GM12865 (cell line): ENCODE measurements around the gene PLA2G2C.
"Not testable (repeated sequence)": the region's sequence is repeated elsewhere in the genome, so short reads cannot be mapped to it uniquely, and the experiment has no call there.

Experiments
- DNase-seq: peaks from one replicate; pipeline ENCODE4 v3.0.0; 2010; ENCODE audit warnings: low read depth
- H3K4me3 ChIP-seq: 2 replicates; pipeline ENCODE4 v1.5.1; 2011; ENCODE audit warnings: mild to moderate bottlenecking, low read depth, low read length, control low read depth
- TF ChIP-seq, protein P1 (sequence below): IDR thresholded peaks from 2 replicates; pipeline ENCODE4 v1.5.1; 2011; ENCODE audit warnings: low read length, control low read depth, low read depth, inconsistent platforms; ENCODE audit not compliant: insufficient read depth; ENCODE audit errors: missing control alignments

PLA2G2C gene

GRCh38 chr1:20137604-20138003 is 48.7 kb downstream of the PLA2G2C start:
- TF ChIP-seq, protein P1, sequence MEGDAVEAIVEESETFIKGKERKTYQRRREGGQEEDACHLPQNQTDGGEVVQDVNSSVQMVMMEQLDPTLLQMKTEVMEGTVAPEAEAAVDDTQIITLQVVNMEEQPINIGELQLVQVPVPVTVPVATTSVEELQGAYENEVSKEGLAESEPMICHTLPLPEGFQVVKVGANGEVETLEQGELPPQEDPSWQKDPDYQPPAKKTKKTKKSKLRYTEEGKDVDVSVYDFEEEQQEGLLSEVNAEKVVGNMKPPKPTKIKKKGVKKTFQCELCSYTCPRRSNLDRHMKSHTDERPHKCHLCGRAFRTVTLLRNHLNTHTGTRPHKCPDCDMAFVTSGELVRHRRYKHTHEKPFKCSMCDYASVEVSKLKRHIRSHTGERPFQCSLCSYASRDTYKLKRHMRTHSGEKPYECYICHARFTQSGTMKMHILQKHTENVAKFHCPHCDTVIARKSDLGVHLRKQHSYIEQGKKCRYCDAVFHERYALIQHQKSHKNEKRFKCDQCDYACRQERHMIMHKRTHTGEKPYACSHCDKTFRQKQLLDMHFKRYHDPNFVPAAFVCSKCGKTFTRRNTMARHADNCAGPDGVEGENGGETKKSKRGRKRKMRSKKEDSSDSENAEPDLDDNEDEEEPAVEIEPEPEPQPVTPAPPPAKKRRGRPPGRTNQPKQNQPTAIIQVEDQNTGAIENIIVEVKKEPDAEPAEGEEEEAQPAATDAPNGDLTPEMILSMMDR = no peak

GRCh38 chr1:20137055-20137454 is 49.3 kb downstream of the PLA2G2C start:
- TF ChIP-seq, protein P1 = no peak
- H3K4me3 ChIP-seq = no peak overlapping the region
- DNase-seq = no peak

More at GRCh38 chr1:20137604-20138003, 48.7 kb downstream of the PLA2G2C start:
- no peak overlapping the region for H3K4me3 ChIP-seq
- DNase-seq = no peak

GRCh38 chr1:20136249-20136648 is 50.1 kb downstream of the PLA2G2C start:
- TF ChIP-seq, protein P1 = no peak
- DNase-seq = no peak
- no peak overlapping the region for H3K4me3 ChIP-seq

DNA sequence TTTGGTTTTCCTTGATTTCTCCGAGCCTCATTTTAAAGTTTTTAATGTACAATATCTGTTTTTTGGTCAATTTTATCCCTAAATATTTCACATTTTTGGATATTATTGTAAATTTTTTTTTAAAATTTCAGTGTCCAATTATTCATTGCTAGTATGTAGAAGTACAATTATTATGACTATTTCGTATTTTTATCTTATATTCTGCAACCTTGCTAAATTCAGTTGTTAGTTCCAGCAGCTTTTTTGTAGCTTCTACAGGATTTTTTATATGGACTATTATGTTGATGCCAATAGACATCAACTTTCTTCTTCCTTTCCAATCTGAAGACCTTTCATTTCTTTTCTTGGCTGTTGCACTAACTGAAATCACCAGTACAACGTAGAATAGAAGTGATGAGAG is 51.3 kb downstream of the PLA2G2C start:
- TF ChIP-seq, protein P1 = no peak
- DNase-seq = no peak
- no peak overlapping the region for H3K4me3 ChIP-seq

DNA sequence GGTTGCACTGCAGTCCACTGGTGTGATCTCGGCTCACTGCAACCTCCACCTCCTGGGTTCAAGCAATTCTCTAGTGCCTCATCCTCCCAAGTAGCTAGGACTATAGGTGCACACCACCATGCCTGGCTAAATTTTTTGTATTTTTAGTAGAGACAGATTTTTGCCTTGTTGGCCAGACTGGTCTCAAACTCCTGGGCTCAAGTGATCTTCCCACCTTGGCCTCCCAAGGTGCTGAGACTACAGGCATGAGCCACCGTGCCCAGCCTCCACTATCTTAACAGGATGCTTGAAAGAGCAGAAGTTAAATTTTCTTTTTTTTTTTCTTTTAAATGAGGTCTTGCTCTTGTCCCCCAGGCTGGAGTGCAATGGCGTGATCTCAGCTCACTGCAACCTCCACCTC is 55.8 kb downstream of the PLA2G2C start:
- H3K4me3 ChIP-seq, DNase-seq: not testable (repeated sequence)

GRCh38 chr1:20126806-20127440 is 59.4 kb downstream of the PLA2G2C start:
- TF ChIP-seq, protein P1 = no peak
- no peak for DNase-seq
- H3K4me3 ChIP-seq = no peak overlapping the region

DNA sequence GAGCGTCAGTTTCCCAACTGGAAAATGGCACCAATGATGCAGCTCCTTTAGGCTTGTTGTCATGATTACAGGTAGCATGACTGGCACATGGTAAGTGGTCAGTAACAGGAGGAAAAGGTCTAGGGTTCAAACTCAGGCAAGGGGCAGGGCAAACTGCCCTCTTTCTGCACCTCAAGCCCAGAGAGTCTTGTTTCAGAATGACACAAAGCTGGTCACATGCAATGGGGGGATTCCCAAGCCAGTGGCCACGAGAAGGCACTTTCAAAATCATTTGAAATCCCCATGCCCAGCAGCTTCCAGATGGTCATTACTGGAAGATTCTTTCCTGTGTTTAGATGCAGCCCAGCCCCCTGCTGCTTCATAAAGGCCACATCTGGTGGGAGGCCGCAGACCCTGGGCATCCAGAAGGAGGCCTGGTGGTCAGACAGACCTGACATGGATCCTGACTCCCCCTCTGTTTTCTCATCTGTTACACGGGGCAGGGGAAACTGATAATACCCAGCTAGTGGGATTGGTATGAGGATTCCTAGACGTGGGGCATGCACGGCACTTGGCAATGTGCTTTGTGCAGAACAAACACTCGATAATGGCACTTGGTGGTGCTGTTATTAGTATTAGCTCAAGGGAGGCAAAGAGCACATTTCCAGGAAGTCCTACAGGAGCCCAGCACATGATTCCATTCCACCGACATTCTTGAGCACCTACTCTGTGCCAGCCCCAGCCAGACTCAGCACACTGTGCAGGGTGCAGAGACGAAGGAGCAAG is 60.1 kb downstream of the PLA2G2C start:
- no peak overlapping the region for H3K4me3 ChIP-seq
- DNase-seq = peak; percentile 83
- TF ChIP-seq, protein P1 = no peak
